ENCODE data around the gene IDH3A.

DNA sequence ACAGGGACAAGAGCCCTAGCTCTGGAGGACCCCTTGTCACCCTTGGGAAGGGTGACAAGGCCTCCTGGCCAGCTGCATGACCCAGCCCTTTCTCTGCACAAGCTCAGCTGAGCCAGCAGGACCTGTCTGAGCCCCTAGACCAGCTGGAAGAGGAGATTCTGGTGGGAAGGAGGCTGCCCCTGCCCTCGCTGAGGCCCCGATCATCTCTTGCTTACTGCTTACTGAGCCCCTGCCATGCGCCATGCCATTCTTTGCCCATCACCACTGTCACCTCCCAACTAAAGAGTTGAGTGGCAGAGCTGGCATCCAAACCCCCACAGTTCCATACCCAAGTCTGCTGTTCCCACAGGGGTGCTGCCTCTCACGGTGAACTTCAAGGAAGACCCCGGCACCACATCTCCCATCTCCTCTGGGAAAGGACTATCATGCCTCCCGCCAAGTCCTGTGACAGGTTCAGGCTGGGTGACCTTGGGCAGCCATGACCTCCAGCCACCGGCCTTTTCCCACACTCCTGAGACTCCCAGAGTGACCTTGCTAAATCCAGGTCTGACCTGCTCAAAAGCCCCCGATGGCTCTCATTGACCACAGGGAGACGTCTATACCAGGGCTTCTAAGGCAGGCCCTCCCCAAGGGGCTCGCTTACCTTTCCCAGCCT is 51.2 kb downstream of the IDH3A start:
- TF ChIP-seq CEBPB (IDR thresholded peaks at IDR 0.05; ENCODE audit: low read depth) (no peak), POLR2AphosphoS5 (IDR thresholded peaks at IDR 0.05; ENCODE audit: low read depth, low read length) (no peak), RAD21 (IDR thresholded peaks at IDR 0.05; ENCODE audit: low read depth) (no peak)
- TF ChIP-seq, protein P1, sequence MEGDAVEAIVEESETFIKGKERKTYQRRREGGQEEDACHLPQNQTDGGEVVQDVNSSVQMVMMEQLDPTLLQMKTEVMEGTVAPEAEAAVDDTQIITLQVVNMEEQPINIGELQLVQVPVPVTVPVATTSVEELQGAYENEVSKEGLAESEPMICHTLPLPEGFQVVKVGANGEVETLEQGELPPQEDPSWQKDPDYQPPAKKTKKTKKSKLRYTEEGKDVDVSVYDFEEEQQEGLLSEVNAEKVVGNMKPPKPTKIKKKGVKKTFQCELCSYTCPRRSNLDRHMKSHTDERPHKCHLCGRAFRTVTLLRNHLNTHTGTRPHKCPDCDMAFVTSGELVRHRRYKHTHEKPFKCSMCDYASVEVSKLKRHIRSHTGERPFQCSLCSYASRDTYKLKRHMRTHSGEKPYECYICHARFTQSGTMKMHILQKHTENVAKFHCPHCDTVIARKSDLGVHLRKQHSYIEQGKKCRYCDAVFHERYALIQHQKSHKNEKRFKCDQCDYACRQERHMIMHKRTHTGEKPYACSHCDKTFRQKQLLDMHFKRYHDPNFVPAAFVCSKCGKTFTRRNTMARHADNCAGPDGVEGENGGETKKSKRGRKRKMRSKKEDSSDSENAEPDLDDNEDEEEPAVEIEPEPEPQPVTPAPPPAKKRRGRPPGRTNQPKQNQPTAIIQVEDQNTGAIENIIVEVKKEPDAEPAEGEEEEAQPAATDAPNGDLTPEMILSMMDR (IDR thresholded peaks at IDR 0.05 in 2 of 3, conservative IDR thresholded peaks at IDR 0.05 in 1 of 3; ENCODE audit: borderline replicate concordance in 1 of 3, insufficient read depth in 1 of 3, low read depth in 2 of 3, low read length in 2 of 3): no peak
